Effector memory CD8-positive, alpha-beta T cell (primary cell): ENCODE measurements around the gene FAHD1.
"Not testable (repeated sequence)": the region's sequence is repeated elsewhere in the genome, so short reads cannot be mapped to it uniquely, and the experiment has no call there.

ENCODE experiments used
- ATAC-seq: fragments of 150-1000 bp; cut with Tn5 transposase; replicated peaks from 2 replicates; pipeline ENCODE4 v1.10.0; 2021; ENCODE audit warnings: mild to moderate bottlenecking, moderate library complexity
- DNase-seq, 3 experiments: peaks; one replicate each; pipeline ENCODE4 v3.0.0; 2021
- H3K27ac Mint-ChIP-seq, 2 donors: one replicate each; pipeline ENCODE4 v1.8.0; 2022; ENCODE audit warnings: mild to moderate bottlenecking in 2 of 2, mixed read lengths in 2 of 2, moderate library complexity in 2 of 2
- H3K27me3 Mint-ChIP-seq, 2 donors: one replicate each; pipeline ENCODE4 v1.8.0; 2022; ENCODE audit warnings: mixed read lengths in 2 of 2
- H3K36me3 Mint-ChIP-seq: one replicate; pipeline ENCODE4 v1.8.0; 2022; ENCODE audit warnings: mild to moderate bottlenecking, moderate library complexity, mixed read lengths; ENCODE audit not compliant: insufficient read depth
- H3K4me1 Mint-ChIP-seq, 2 donors: one replicate each; pipeline ENCODE4 v1.8.0; 2022; ENCODE audit warnings: low read depth in 2 of 2, mixed read lengths in 2 of 2
- H3K4me3 Mint-ChIP-seq, 2 donors: one replicate each; pipeline ENCODE4 v1.8.0; 2022; ENCODE audit warnings: mild to moderate bottlenecking in 2 of 2, mixed read lengths in 2 of 2, moderate library complexity in 2 of 2
- H3K9me3 Mint-ChIP-seq, 2 donors: one replicate each; pipeline ENCODE4 v1.8.0; 2022; ENCODE audit warnings: mixed read lengths in 2 of 2

Gene FAHD1

GRCh38 chr16:1792836-1793577, 34.0 kb upstream of the FAHD1 start:
- Mint-ChIP-seq H3K27ac (no peak overlapping the region), H3K27me3 (no peaks in the 10 kb centered on the region)

GRCh38 chr16:1793578-1794220, 33.3 kb upstream of the FAHD1 start, which contains the start of gene IGFALS:
TSS of gene IGFALS (minus strand) at chr16:1793705. CDS start at chr16:1793652, 53 bp downstream.
- Mint-ChIP-seq H3K4me3 (no peak within 1 kb of the TSS), H3K4me1 (peaks cover 4% of the 10 kb centered on the region in 2 donors), H3K36me3 (peaks cover 6% of the 10 kb centered on the region), H3K27me3 (no peaks in the 10 kb centered on the region), H3K9me3 (no peaks in the 10 kb centered on the region), H3K27ac (no peak within 1 kb of the TSS)
- no peak for DNase-seq
- ATAC-seq: no peak

More at GRCh38 chr16:1792836-1793577, 34.0 kb upstream of the FAHD1 start:
- H3K4me1 Mint-ChIP-seq: peaks cover 4% of the 10 kb centered on the region in 2 donors
- no peaks in the 10 kb centered on the region for H3K9me3 Mint-ChIP-seq
- DNase-seq (no peak), ATAC-seq (no peak)
- H3K36me3 Mint-ChIP-seq: peaks cover 9% of the 10 kb centered on the region
- H3K4me3 Mint-ChIP-seq: no peak overlapping the region

GRCh38 chr16:1794221-1794871, 32.7 kb upstream of the FAHD1 start:
- H3K4me3 Mint-ChIP-seq: no peak overlapping the region
- H3K27ac Mint-ChIP-seq: no peak overlapping the region
- DNase-seq (no peak), ATAC-seq (no peak)
- H3K9me3 Mint-ChIP-seq: no peaks in the 10 kb centered on the region
- H3K4me1 Mint-ChIP-seq: no peaks in the 10 kb centered on the region
- H3K27me3 Mint-ChIP-seq: no peaks in the 10 kb centered on the region
- H3K36me3 Mint-ChIP-seq: peaks cover 3% of the 10 kb centered on the region

GRCh38 chr16:1794908-1795666, 31.9 kb upstream of the FAHD1 start:
- no peak overlapping the region for H3K27ac Mint-ChIP-seq
- peaks cover 8% of the 10 kb centered on the region for H3K36me3 Mint-ChIP-seq
- DNase-seq (no peak), ATAC-seq (no peak)
- no peaks in the 10 kb centered on the region for H3K27me3 Mint-ChIP-seq
- H3K4me3 Mint-ChIP-seq: no peak overlapping the region
- H3K4me1 Mint-ChIP-seq: no peaks in the 10 kb centered on the region
- H3K9me3 Mint-ChIP-seq: no peaks in the 10 kb centered on the region

GRCh38 chr16:1799263-1799662, 27.7 kb upstream of the FAHD1 start:
- not testable (repeated sequence) for H3K27ac Mint-ChIP-seq, ATAC-seq, DNase-seq, H3K4me3 Mint-ChIP-seq, H3K27me3 Mint-ChIP-seq, H3K9me3 Mint-ChIP-seq, H3K36me3 Mint-ChIP-seq, H3K4me1 Mint-ChIP-seq

GRCh38 chr16:1800701-1801100, 26.3 kb upstream of the FAHD1 start:
- ATAC-seq: no peak
- no peak overlapping the region for H3K4me3 Mint-ChIP-seq
- no peaks in the 10 kb centered on the region for H3K4me1 Mint-ChIP-seq
- no peak for DNase-seq
- H3K36me3 Mint-ChIP-seq: peaks cover 4% of the 10 kb centered on the region
- H3K27me3 Mint-ChIP-seq: no peaks in the 10 kb centered on the region
- H3K27ac Mint-ChIP-seq: no peak overlapping the region
- H3K9me3 Mint-ChIP-seq: no peaks in the 10 kb centered on the region

- peaks cover 26% of the 10 kb centered on the region for H3K36me3 Mint-ChIP-seq
- ATAC-seq: no peak
- H3K9me3 Mint-ChIP-seq: no peaks in the 10 kb centered on the region
- no peaks in the 10 kb centered on the region for H3K27me3 Mint-ChIP-seq
- no peak overlapping the region for H3K4me3 Mint-ChIP-seq
- H3K27ac Mint-ChIP-seq: no peak overlapping the region
- no peaks in the 10 kb centered on the region for H3K4me1 Mint-ChIP-seq
- DNase-seq: no peak
These were observed 19.4 kb upstream of the FAHD1 start for GRCh38 chr16:1807626-1808025.

- H3K9me3 Mint-ChIP-seq: no peaks in the 10 kb centered on the region
- H3K4me1 Mint-ChIP-seq: peaks cover 4 to 6% of the 10 kb centered on the region in 2 donors
- no peak overlapping the region for H3K4me3 Mint-ChIP-seq
- no peak overlapping the region for H3K27ac Mint-ChIP-seq
- H3K36me3 Mint-ChIP-seq: peaks cover 32% of the 10 kb centered on the region
- H3K27me3 Mint-ChIP-seq: no peaks in the 10 kb centered on the region
- ATAC-seq (no peak), DNase-seq (no peak)
These were observed 18.3 kb upstream of the FAHD1 start for GRCh38 chr16:1808691-1809090.

- no peak for DNase-seq
- Mint-ChIP-seq H3K27me3 (no peaks in the 10 kb centered on the region), H3K9me3 (no peaks in the 10 kb centered on the region), H3K4me1 (peaks cover 4 to 6% of the 10 kb centered on the region in 2 donors), H3K36me3 (peaks cover 38% of the 10 kb centered on the region), H3K4me3 (no peak overlapping the region), H3K27ac (no peak overlapping the region)
- no peak for ATAC-seq
These were observed 17.7 kb upstream of the FAHD1 start for GRCh38 chr16:1809281-1809801.

GRCh38 chr16:1810106-1810505, 16.9 kb upstream of the FAHD1 start:
- Mint-ChIP-seq H3K27me3 (no peaks in the 10 kb centered on the region), H3K9me3 (no peaks in the 10 kb centered on the region), H3K4me3 (no peak overlapping the region), H3K27ac (no peak overlapping the region), H3K4me1 (peaks cover 4 to 6% of the 10 kb centered on the region in 2 donors), H3K36me3 (peaks cover 44% of the 10 kb centered on the region)
- ATAC-seq (no peak), DNase-seq (no peak)

GRCh38 chr16:1810536-1810935, 16.5 kb upstream of the FAHD1 start:
- no peak for ATAC-seq
- Mint-ChIP-seq H3K9me3 (no peaks in the 10 kb centered on the region), H3K27me3 (no peaks in the 10 kb centered on the region)

GRCh38 chr16:1812732-1813163, 14.3 kb upstream of the FAHD1 start:
- Mint-ChIP-seq H3K27me3 (no peaks in the 10 kb centered on the region), H3K4me3 (no peak overlapping the region), H3K9me3 (no peaks in the 10 kb centered on the region), H3K36me3 (peaks cover 52% of the 10 kb centered on the region), H3K4me1 (peaks cover 4 to 6% of the 10 kb centered on the region in 2 donors), H3K27ac (peak overlapping the region; percentile 15 to 19)
- DNase-seq: no peak
- peak; percentile 61 for ATAC-seq

More at GRCh38 chr16:1810536-1810935, 16.5 kb upstream of the FAHD1 start:
- DNase-seq: no peak
- Mint-ChIP-seq H3K4me1 (peaks cover 4 to 6% of the 10 kb centered on the region in 2 donors), H3K36me3 (peaks cover 48% of the 10 kb centered on the region), H3K4me3 (no peak overlapping the region), H3K27ac (no peak overlapping the region)

GRCh38 chr16:1815461-1815860, 11.5 kb upstream of the FAHD1 start:
- DNase-seq: no peak
- Mint-ChIP-seq H3K9me3 (no peaks in the 10 kb centered on the region), H3K27me3 (no peaks in the 10 kb centered on the region), H3K36me3 (peaks cover 47% of the 10 kb centered on the region), H3K4me3 (no peak overlapping the region), H3K27ac (no peak overlapping the region), H3K4me1 (peaks cover 6% of the 10 kb centered on the region in 2 donors)
- ATAC-seq: no peak
